ENCODE measurements around the gene SUCLG2. TPM values are rescaled to one million over a fixed set of nuclear protein-coding genes. Genes with fewer than 3 reads are reported as not detected.
"Not testable (repeated sequence)": the region's sequence is repeated elsewhere in the genome, so short reads cannot be mapped to it uniquely, and the experiment has no call there.

The SUCLG2 gene
- polyA plus RNA-seq, 4 donors = 51.3 to 82.7 (median 73.7) TPM

- DNase-seq (ENCODE audit: low read depth in 4 of 4, low spot score in 3 of 4) = no peak
Observed at GRCh38 chr3:67610458-67610857, 44.0 kb downstream of the SUCLG2 start.

DNA sequence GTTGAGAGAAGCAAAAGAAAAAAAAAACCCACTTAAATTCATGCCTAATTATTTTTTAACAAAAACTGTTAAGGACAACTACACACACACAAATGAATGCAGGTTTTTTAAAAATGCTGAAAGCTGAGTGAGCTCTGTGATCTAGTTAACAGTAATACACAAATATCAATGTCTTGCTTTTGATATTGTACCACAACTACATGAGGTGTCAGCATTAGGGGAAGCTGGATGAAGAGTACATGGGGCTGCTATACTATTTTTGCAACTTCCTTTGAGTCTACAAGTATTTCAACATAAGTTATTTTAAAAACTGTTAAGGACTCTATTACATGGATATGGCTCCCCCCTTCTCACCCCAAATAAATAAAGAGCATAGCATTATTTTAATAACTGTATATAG, 44.7 kb downstream of the SUCLG2 start:
- no peak for DNase-seq (ENCODE audit: low read depth in 4 of 4, low spot score in 3 of 4)

GRCh38 chr3:67608034-67608433, 46.4 kb downstream of the SUCLG2 start:
- no peak for DNase-seq (ENCODE audit: low read depth in 4 of 4, low spot score in 3 of 4)

GRCh38 chr3:67605377-67605776, 49.0 kb downstream of the SUCLG2 start:
- DNase-seq (ENCODE audit: low read depth in 4 of 4, low spot score in 3 of 4) = no peak

DNA sequence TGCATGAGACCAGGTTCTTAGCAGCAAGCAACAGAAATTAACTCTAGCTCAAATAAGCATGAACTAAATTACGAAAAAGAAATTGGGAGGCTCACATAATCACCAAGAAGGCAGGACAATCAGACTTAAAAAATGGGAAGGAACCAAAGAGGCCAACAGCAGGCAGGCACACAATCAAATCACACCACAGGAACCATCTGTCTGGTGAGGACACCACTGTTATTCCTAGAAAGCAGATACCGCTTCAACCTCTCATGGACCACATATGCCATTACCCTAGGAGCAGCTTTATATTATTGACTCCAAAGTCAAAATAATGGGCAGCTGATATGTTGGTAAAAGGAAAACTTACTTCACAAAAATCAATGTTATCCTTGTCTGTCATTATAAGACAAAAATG, 51.6 kb downstream of the SUCLG2 start:
- no peak for DNase-seq (ENCODE audit: low read depth in 4 of 4, low spot score in 3 of 4)

- no peak for DNase-seq (ENCODE audit: low read depth in 4 of 4, low spot score in 3 of 4)
Observed at GRCh38 chr3:67601919-67602608, 52.3 kb downstream of the SUCLG2 start.

- DNase-seq (ENCODE audit: low read depth in 4 of 4, low spot score in 3 of 4) = no peak
Observed at GRCh38 chr3:67601385-67601784, 53.0 kb downstream of the SUCLG2 start.

GRCh38 chr3:67599821-67600220, 54.6 kb downstream of the SUCLG2 start:
- no peak for DNase-seq (ENCODE audit: low read depth in 4 of 4, low spot score in 3 of 4)

DNA sequence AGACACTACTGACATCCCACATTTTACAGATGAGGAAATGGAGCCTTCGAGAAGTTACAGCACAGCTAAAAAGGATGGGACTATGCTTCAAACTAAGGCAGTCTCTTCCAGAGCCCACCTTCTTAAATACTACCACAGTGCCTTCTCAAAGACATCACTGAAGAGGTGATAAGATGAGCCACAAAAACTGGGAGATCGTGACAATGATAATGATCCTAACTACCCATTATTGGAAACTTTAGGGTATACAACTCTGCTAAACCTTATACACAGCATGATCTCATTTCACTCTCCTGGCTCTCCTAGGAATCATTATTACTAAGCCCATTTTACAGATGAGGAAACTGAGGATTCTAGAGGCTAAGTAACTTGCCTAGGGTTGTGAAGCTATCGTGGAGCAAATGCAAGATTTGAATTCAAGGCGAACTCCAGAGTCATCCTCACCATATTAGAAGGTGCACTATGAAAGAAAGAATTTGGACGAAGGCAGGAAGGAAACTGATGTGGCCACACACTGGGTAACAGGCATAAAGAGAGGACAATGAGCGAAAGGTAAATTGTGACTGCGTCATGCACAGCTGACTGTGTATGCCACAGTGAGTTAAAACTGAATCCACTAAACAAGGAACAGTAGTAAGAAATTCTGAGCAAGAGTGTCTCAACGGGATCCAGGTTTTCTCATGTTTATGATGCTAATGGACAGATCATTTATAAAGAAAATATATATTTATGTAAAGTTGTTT, 55.4 kb downstream of the SUCLG2 start:
- DNase-seq (ENCODE audit: low read depth in 4 of 4, low spot score in 3 of 4) = no peak

DNA sequence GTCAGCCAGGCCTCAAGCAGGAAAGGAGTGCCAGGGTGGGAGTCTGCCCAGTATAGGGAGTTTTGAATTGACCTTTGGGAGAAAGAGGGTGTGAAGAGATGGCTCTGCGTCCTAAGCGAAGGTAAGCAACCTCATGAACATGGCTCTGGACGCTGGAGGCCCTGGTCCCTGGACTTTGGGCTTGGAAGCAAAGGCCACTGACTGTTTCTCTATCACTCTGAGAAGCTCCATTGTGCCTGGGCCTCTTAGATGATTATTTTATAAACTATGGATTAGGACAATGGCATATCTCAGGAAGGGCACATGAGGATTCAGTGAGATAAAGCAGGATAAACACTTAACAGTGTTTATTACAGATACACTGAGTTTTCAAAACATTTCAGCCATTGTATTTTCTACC, 59.0 kb downstream of the SUCLG2 start:
- no peak for DNase-seq (ENCODE audit: low read depth in 4 of 4, low spot score in 3 of 4)

GRCh38 chr3:67593761-67594234, 60.6 kb downstream of the SUCLG2 start:
- no peak for DNase-seq (ENCODE audit: low read depth in 4 of 4, low spot score in 3 of 4)

DNA sequence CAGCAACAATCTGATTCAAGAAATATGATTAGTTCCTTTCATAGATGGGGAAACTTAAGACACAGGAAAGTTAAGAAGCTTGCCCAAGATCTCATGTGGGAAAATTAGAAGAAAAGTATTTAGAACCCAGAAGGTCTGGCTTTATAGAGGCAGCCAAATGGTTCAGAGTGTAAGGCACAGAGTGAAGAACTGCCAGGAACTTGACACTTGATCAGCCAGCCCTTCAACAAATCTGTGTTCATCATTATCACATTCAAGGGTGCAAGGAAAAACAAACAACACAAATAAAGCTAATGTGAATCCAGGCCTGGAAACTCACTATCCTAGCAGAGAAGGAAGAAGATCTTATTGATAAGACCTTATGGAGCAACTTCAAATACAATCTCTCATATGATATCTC, 62.4 kb downstream of the SUCLG2 start:
- no peak for DNase-seq (ENCODE audit: low read depth in 4 of 4, low spot score in 3 of 4)

DNA sequence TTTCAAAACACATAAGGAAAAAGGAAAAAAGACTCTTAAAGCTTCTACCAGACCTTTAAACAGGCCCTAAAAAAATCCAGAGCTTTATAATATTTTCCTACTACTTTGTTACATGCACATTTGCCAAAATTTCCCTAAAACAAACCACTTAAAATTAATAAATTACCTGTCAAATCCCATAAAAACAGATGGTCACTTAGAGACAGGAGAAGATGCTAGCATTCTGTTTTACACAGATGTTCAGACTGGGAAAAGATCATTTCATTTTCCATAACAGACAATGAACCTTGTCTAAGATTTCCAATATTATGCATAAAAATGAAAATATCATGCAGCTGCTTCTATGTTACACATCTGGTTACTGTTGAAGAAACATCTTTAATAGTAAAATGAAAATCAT, 66.6 kb downstream of the SUCLG2 start:
- DNase-seq (ENCODE audit: low read depth in 4 of 4, low spot score in 3 of 4) = no peak

- no peak for DNase-seq (ENCODE audit: low read depth in 4 of 4, low spot score in 3 of 4)
Observed at GRCh38 chr3:67587301-67587700, 67.1 kb downstream of the SUCLG2 start.

GRCh38 chr3:67584608-67585007, 69.8 kb downstream of the SUCLG2 start:
- not testable (repeated sequence) for DNase-seq (ENCODE audit: low read depth in 4 of 4, low spot score in 3 of 4)

- DNase-seq (ENCODE audit: low read depth in 4 of 4, low spot score in 3 of 4) = no peak
Observed at GRCh38 chr3:67580430-67581000, 73.9 kb downstream of the SUCLG2 start.

- no peak for DNase-seq (ENCODE audit: low read depth in 4 of 4, low spot score in 3 of 4)
Observed at GRCh38 chr3:67578416-67578815, 76.0 kb downstream of the SUCLG2 start.

- no peak for DNase-seq (ENCODE audit: low read depth in 4 of 4, low spot score in 3 of 4)
Observed at GRCh38 chr3:67576441-67576840, 78.0 kb downstream of the SUCLG2 start.

- no peak for DNase-seq (ENCODE audit: low read depth in 4 of 4, low spot score in 3 of 4)
Observed at GRCh38 chr3:67569324-67569723, 85.1 kb downstream of the SUCLG2 start.

DNA sequence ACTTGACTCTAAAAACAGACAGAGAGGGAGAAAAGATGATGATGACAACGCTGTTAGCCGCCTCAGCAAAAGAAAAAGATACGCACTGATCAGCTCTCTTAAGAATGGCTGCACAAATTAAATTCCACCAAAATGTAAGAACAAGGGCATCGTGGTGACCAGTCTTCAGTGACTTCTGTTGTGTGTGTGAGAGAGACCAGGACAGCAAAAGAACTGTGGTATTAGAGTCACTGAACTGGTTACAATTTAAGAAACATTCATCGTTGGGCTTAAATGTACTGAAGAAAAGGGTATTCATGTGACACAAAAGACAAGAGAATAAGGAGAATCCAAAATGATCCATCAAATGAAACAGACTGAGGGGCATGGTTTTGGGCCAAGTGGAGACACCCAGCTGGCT, 86.5 kb downstream of the SUCLG2 start:
- no peak for DNase-seq (ENCODE audit: low read depth in 4 of 4, low spot score in 3 of 4)

- DNase-seq (ENCODE audit: low read depth in 4 of 4, low spot score in 3 of 4) = no peak
Observed at GRCh38 chr3:67564973-67565372, 89.4 kb downstream of the SUCLG2 start.

DNA sequence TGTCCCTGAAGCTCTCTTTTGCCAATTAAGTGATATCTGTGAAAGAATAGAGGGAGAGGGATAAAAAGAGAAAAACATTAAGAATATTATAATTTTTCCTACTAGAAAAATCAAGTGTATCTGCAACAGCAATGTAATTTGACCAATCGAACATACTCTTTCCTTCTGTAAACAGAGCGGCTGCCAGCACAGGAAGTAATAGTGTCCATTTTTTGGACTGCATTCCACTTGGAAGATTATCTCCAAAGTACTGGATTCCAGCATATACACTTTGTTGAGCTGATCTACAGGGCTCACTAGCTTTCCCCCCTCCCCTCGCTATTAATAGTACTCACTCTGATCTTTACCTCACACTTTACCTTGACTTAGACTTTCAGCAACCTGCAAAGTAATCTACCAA, 90.4 kb downstream of the SUCLG2 start:
- DNase-seq (ENCODE audit: low read depth in 4 of 4, low spot score in 3 of 4) = no peak

Data from left renal pelvis (tissue), 4 donors.